Activated naive CD4-positive, alpha-beta T cell treated with anti-CD3 and anti-CD28 coated beads, Interleukin-2, amount 10 ng/mL, durations not matched to agents 7 days and 5 days (primary cell): ENCODE data around the gene SCFD2.
"Not testable (repeated sequence)": the region's sequence is repeated elsewhere in the genome, so short reads cannot be mapped to it uniquely, and the experiment has no call there.

Experiments
- CTCF ChIA-PET: fragments of 350-600 bp; sonication (Branson Sonifier 250); formaldehyde crosslinking; loops from one replicate; lab custom pipeline; 2021; ENCODE audit warnings: antibody characterized with exemption; lab: Charles Lee
- DNase-seq: peaks from one replicate; pipeline ENCODE4 v3.0.0-alpha.2; 2020
- H3K27ac Mint-ChIP-seq: one replicate; pipeline ENCODE4 v1.8.0; 2021; ENCODE audit warnings: mild to moderate bottlenecking, moderate library complexity, mixed read lengths
- H3K27me3 Mint-ChIP-seq: one replicate; pipeline ENCODE4 v1.8.0; 2021; ENCODE audit warnings: mild to moderate bottlenecking, mixed read lengths
- H3K36me3 Mint-ChIP-seq: one replicate; pipeline ENCODE4 v1.8.0; 2021; ENCODE audit warnings: mixed read lengths
- H3K4me1 Mint-ChIP-seq: one replicate; pipeline ENCODE4 v1.8.0; 2021; ENCODE audit warnings: mixed read lengths
- H3K4me3 Mint-ChIP-seq: one replicate; pipeline ENCODE4 v1.8.0; 2021; ENCODE audit warnings: mild to moderate bottlenecking, moderate library complexity, mixed read lengths
- H3K9me3 Mint-ChIP-seq: one replicate; pipeline ENCODE4 v1.8.0; 2021; ENCODE audit warnings: mixed read lengths

Gene SCFD2

DNA sequence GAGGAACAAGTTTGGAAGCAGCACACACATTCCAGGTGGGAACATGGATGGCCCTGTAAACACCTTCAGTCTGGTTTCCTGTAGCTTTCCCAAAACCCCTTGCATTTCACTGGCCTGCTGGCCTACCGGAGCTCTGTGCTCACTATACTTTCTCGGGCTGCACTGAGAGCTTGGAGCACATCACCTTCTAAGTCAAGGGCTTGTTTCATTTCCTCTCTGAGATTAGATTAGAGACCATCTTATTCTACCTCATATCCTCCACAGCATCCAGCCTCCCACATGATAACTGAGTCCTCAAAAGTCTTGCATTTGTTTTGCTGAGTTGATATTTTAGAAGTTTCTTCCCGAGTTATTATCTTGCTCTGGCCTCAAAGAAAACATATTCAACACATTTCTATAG, 356.0 kb downstream of the SCFD2 start:
- CTCF ChIA-PET, result no interaction called here
- H3K36me3 Mint-ChIP-seq, result peaks cover 9% of the 10 kb centered on the region
- H3K27me3 Mint-ChIP-seq, result no peaks in the 10 kb centered on the region
- H3K9me3 Mint-ChIP-seq, result no peaks in the 10 kb centered on the region
- peaks cover 40% of the 10 kb centered on the region for H3K4me1 Mint-ChIP-seq
- DNase-seq, result no peak
- H3K27ac Mint-ChIP-seq, result peak overlapping the region; percentile 72
- no peak overlapping the region for H3K4me3 Mint-ChIP-seq

DNA sequence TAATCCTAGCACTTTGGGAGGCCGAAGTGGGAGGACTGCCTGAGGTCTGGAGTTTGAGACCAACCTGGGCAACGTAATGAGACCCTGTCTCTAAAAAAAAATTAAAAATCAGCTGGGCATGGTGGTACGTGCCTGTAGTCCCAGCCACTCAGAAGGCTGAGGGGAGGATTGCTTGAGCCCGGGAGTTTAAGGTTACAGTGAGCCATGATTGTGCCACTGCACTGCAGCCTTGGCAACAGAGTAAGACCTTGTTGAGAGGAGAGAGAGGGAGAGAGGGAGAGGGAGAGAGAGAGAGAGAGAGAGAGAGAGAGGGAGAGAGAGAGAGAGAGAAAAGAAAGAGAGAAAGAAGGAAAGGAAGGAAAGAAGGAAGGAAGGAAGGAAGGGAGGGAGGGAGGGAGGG, 358.8 kb downstream of the SCFD2 start:
- H3K27ac Mint-ChIP-seq, result no peak overlapping the region
- peaks cover 19% of the 10 kb centered on the region for H3K4me1 Mint-ChIP-seq
- no peaks in the 10 kb centered on the region for H3K27me3 Mint-ChIP-seq
- DNase-seq, result no peak
- peaks cover 6% of the 10 kb centered on the region for H3K36me3 Mint-ChIP-seq
- no peaks in the 10 kb centered on the region for H3K9me3 Mint-ChIP-seq
- H3K4me3 Mint-ChIP-seq, result no peak overlapping the region
- CTCF ChIA-PET, result no interaction called here

DNA sequence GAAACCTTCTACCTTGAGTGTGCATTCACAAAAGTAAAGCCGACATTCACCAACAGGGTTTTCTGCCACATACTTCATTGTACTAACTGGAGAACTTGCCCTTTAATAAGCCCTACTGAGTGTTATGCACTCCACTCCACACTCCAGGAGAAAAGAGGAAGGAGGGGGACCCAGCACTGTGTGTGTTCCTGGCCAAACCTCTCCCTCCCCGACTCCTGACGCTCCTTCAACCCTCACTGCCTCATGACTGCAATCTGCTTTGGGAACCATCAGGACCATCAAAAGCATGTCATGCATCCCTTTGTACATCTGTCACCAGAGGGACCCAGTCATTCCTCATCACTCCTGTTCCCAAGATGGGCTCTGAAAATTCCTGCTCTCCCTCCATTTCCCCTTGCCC, 360.1 kb downstream of the SCFD2 start:
- Mint-ChIP-seq H3K4me1 (peaks cover 8% of the 10 kb centered on the region), H3K4me3 (no peak overlapping the region), H3K27me3 (no peaks in the 10 kb centered on the region), H3K9me3 (no peaks in the 10 kb centered on the region), H3K27ac (no peak overlapping the region), H3K36me3 (peaks cover 6% of the 10 kb centered on the region)
- CTCF ChIA-PET, result no interaction called here
- no peak for DNase-seq

DNA sequence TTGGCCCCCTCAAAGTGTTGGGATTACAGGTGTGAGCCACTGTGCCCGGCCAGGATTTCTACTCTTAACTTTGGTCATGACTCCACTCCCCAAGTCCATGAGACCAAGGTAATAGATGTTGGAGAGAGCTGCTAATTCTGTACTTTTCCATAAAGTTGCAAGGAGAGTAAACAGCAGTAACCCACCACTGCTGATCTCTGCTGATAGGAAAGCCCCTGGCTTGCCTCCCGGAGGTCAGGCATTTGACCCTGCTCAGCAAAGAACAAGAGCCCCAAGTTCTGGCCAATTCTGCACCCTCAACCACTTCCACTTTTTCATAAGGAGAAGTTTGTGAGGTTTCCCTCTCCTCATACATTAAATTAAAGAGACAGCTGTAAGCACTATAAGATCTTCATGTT, 360.7 kb downstream of the SCFD2 start:
- peaks cover 7% of the 10 kb centered on the region for H3K4me1 Mint-ChIP-seq
- H3K4me3 Mint-ChIP-seq, result no peak overlapping the region
- CTCF ChIA-PET, result no interaction called here
- DNase-seq, result no peak
- peaks cover 6% of the 10 kb centered on the region for H3K36me3 Mint-ChIP-seq
- no peaks in the 10 kb centered on the region for H3K27me3 Mint-ChIP-seq
- no peak overlapping the region for H3K27ac Mint-ChIP-seq
- H3K9me3 Mint-ChIP-seq, result no peaks in the 10 kb centered on the region

DNA sequence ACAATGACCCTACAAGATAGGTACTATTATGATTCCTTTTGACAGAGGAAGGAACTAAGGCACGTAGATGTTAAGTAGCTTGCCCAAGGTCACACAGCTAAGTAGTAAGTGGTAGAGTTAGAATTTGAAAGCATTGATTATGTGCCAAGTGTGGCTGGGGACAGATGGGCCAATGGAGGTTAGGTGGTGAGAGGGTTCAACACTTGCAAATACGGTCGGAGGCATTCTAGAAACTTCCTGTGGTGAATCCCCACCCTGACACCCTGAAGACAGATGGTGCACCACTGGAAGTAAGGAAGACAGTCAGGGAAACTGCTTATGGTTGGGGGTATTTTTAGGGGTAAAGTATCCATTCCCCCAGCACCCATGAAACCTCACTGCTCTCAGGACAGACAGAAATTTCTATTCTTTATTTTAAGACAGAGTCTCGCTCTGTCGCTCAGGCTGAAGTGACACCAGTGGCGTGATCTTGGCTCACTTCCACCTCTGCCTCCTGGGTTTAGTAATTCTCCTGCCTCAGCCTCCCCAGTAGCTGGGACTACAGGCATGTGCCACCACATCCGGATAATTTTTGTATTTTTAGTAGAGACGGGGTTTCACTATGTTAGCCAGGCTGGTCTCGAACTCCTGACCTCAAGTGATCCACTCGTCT, 361.2 kb downstream of the SCFD2 start:
- no peak overlapping the region for H3K4me3 Mint-ChIP-seq
- H3K9me3 Mint-ChIP-seq, result no peaks in the 10 kb centered on the region
- CTCF ChIA-PET, result no interaction called here
- no peak for DNase-seq
- no peaks in the 10 kb centered on the region for H3K27me3 Mint-ChIP-seq
- peaks cover 4% of the 10 kb centered on the region for H3K36me3 Mint-ChIP-seq
- peaks cover 2% of the 10 kb centered on the region for H3K4me1 Mint-ChIP-seq
- H3K27ac Mint-ChIP-seq, result no peak overlapping the region

GRCh38 chr4:53003959-53004358, 361.9 kb downstream of the SCFD2 start:
- Mint-ChIP-seq H3K9me3 (no peaks in the 10 kb centered on the region), H3K27me3 (no peaks in the 10 kb centered on the region), H3K4me3 (no peak overlapping the region), H3K4me1 (peaks cover 2% of the 10 kb centered on the region), H3K36me3 (peaks cover 3% of the 10 kb centered on the region), H3K27ac (no peak overlapping the region)
- DNase-seq, result no peak
- CTCF ChIA-PET, result no interaction called here

DNA sequence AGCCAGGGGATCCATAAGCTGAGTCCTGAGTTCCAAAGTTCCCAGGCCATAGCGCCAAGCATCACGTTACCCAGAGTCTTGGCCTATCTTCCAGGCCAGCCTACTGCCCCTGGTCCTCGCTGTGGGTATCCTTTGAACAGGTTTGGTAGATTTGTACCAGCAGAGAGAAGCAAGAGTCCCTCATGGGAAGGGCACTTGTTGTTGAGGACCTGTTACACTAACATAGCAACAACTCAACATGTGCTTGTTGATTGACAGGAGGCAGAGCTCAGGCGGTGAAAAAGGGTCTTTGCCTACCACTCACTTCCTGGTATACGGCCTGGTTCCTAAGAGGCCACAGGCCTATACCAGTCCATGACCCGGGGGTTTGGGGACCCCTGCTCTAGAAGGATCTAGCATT, 365.3 kb downstream of the SCFD2 start:
- Mint-ChIP-seq H3K27me3 (no peaks in the 10 kb centered on the region), H3K27ac (no peak overlapping the region), H3K36me3 (no peaks in the 10 kb centered on the region), H3K4me1 (peaks cover 13% of the 10 kb centered on the region), H3K9me3 (no peaks in the 10 kb centered on the region), H3K4me3 (no peak overlapping the region)
- CTCF ChIA-PET, result no interaction called here
- DNase-seq, result no peak

- CTCF ChIA-PET, result no interaction called here
- Mint-ChIP-seq H3K4me3 (no peak overlapping the region), H3K36me3 (no peaks in the 10 kb centered on the region), H3K27ac (no peak overlapping the region), H3K9me3 (no peaks in the 10 kb centered on the region), H3K4me1 (peaks cover 13% of the 10 kb centered on the region), H3K27me3 (no peaks in the 10 kb centered on the region)
- DNase-seq, result no peak
Observed at GRCh38 chr4:52999626-53000025, 366.2 kb downstream of the SCFD2 start.

DNA sequence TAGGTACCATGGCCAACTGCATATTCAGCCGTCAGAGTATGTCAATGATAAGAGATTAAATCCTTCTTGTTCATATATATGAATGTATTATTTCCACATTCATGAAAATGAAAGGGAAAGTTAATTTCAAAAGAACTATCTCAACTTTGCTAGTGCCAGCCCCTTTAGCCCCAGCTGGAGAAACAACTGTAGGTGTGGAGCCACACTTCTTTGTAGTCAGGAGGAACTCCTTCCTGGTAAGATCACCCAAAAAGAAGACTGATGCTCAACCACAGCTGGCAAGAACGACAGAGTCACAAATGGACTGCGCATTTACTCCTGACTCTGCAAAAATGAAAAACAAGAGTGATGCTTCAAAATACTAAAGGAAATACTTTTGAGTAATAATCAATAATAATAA, 367.4 kb downstream of the SCFD2 start:
- Mint-ChIP-seq H3K27me3 (no peaks in the 10 kb centered on the region), H3K4me3 (no peak overlapping the region), H3K27ac (no peak overlapping the region), H3K36me3 (no peaks in the 10 kb centered on the region), H3K9me3 (no peaks in the 10 kb centered on the region), H3K4me1 (peaks cover 13% of the 10 kb centered on the region)
- CTCF ChIA-PET, result no interaction called here
- DNase-seq, result peak; percentile 29

GRCh38 chr4:52997132-52997416, 368.8 kb downstream of the SCFD2 start:
- no peak for DNase-seq
- no peaks in the 10 kb centered on the region for H3K36me3 Mint-ChIP-seq
- H3K4me1 Mint-ChIP-seq, result peaks cover 13% of the 10 kb centered on the region
- no peaks in the 10 kb centered on the region for H3K9me3 Mint-ChIP-seq
- H3K27ac Mint-ChIP-seq, result no peak overlapping the region
- CTCF ChIA-PET, result no interaction called here
- no peak overlapping the region for H3K4me3 Mint-ChIP-seq
- no peaks in the 10 kb centered on the region for H3K27me3 Mint-ChIP-seq

DNA sequence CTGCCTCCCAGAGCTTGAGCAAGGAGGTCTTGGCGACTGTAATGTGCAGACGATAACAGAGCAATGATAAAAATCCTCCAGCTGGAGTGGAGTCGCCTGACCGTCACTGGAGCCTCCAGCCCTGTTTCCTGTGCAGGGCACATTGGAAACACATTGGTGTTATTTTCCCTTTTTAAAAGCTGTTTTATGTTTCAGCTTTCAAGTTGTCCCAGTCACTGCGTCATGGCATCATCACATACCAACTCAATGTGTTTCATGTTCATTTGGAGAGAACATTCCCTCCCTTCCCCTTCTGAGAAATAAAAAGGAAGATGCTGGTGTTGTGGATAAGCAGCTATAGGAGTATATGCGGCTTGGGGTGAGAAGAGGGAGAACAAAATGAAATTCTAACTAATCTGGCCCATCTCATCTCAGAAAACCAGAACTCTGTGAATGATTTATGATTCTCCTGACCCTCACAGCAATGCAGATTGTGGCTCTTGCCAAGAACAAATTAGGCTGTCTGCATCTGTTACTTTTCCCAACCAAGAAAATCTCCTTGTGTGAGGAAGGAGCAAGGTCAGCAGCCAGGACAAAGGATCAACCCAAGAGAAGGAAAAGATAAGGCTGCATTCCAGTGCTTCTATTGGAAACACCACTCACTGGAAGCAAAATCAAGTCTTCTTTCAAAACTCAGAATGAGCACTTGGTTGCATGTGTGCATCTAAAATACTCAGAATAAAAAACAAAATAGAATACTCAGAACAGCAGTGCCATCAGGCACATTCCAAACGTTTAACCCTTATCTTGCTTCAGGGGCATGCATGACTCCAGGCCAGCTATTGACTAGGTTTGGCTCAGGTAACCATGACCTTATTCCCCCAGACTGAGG, 369.4 kb downstream of the SCFD2 start:
- Mint-ChIP-seq H3K4me1 (peaks cover 13% of the 10 kb centered on the region), H3K27me3 (no peaks in the 10 kb centered on the region), H3K9me3 (no peaks in the 10 kb centered on the region), H3K27ac (no peak overlapping the region), H3K4me3 (no peak overlapping the region), H3K36me3 (no peaks in the 10 kb centered on the region)
- no peak for DNase-seq
- CTCF ChIA-PET, result interaction anchor here (1.1 kb wide), 1 partner anchor 15 kb away, joined by 3 read pairs; no protein-coding TSS in a partner anchor

- H3K27ac Mint-ChIP-seq, result no peak overlapping the region
- peaks cover 13% of the 10 kb centered on the region for H3K4me1 Mint-ChIP-seq
- no peaks in the 10 kb centered on the region for H3K27me3 Mint-ChIP-seq
- H3K9me3 Mint-ChIP-seq, result no peaks in the 10 kb centered on the region
- H3K36me3 Mint-ChIP-seq, result peaks cover 1% of the 10 kb centered on the region
- H3K4me3 Mint-ChIP-seq, result no peak overlapping the region
- no peak for DNase-seq
- CTCF ChIA-PET, result interaction anchor here (1.1 kb wide), 1 partner anchor 16 kb away, joined by 3 read pairs; no protein-coding TSS in a partner anchor
Observed at GRCh38 chr4:52995360-52996030, 370.4 kb downstream of the SCFD2 start.

DNA sequence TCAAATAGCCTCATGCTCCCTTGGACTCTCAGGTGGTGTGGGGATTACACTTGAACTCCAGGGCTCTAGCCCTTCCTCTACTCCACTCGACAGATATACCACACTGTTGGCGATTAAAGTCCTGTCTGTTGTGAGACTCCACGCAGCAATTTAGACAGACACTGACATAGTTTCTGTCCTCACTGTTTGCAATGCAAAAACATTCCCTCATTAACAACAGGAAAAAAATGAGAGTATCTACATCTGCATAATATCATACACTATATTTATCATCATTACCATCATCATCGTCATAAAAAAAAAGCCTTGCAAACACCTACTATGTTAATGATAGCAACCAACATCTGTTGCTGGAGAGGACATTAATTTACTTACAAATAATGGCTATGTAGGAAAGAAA, 371.3 kb downstream of the SCFD2 start:
- Mint-ChIP-seq H3K27me3 (no peaks in the 10 kb centered on the region), H3K4me1 (peaks cover 13% of the 10 kb centered on the region), H3K27ac (no peak overlapping the region), H3K9me3 (no peaks in the 10 kb centered on the region), H3K4me3 (no peak overlapping the region), H3K36me3 (peaks cover 1% of the 10 kb centered on the region)
- CTCF ChIA-PET, result no interaction called here
- DNase-seq, result no peak

- H3K27me3 Mint-ChIP-seq, result no peaks in the 10 kb centered on the region
- H3K27ac Mint-ChIP-seq, result no peak overlapping the region
- CTCF ChIA-PET, result no interaction called here
- no peak overlapping the region for H3K4me3 Mint-ChIP-seq
- peaks cover 9% of the 10 kb centered on the region for H3K4me1 Mint-ChIP-seq
- no peak for DNase-seq
- peaks cover 1% of the 10 kb centered on the region for H3K36me3 Mint-ChIP-seq
- H3K9me3 Mint-ChIP-seq, result no peaks in the 10 kb centered on the region
Observed at GRCh38 chr4:52993771-52994170, 372.1 kb downstream of the SCFD2 start.

GRCh38 chr4:52992551-52992950, 373.3 kb downstream of the SCFD2 start:
- H3K27me3 Mint-ChIP-seq, H3K4me1 Mint-ChIP-seq, DNase-seq, CTCF ChIA-PET, H3K4me3 Mint-ChIP-seq, H3K36me3 Mint-ChIP-seq, H3K9me3 Mint-ChIP-seq, H3K27ac Mint-ChIP-seq: not testable (repeated sequence)
